SK-N-MC (cell line): ENCODE data around the gene TCF23.

Experiments used
- EZH2 ChIP-seq: fragments of 200-600 bp; sonication (generic); IDR thresholded peaks from one replicate; pipeline ENCODE4 v1.6.1; 2017; ENCODE audit warnings: antibody characterized with exemption
- FOXP2 ChIP-seq: optimal IDR thresholded peaks from 2 replicates; pipeline ENCODE3; 2011; ENCODE audit warnings: mild to moderate bottlenecking, moderate library complexity; ENCODE audit not compliant: insufficient read depth; ENCODE audit errors: extremely low read length, control extremely low read depth

DNA sequence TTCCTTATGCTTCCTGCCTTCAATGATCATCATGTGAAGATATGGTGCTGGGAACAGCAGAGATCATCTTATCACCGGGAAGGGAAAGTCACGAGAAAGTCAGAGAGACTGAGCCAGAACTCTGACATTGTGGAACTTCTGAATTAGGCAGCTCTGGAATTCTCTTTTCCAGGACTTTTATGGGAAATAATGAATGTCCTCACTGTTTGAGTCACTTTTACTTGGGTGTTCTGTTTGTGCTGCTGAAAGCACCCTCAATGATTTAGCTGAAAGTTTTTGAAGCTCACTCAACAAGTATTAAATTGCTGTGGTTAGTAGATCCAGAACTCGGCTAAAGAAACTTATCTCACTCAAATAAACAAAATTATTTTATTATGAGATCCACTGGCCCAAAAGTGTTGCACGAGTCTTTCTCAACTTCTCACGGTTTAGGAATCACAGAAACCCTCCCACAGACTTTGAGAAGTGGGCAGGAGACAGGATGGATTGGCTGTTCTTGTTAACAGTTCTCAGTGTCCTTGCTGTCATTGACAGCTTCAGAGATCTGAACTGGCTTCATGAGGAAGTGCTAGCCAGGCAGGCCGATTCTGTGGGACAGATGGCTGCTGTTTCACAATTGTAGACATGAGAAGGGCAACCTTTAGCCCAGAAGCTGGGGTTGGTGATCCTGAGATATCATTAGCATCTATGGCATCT, 36.7 kb downstream of the TCF23 start:
- TF ChIP-seq EZH2 (no peak), FOXP2 (no peak)
